GM12892 (cell line): ENCODE results near the gene DHX16.
A peak's percentile ranks its signal among the peaks of the same experiment; 100 is the strongest.
"Not testable (repeated sequence)": the region's sequence is repeated elsewhere in the genome, so short reads cannot be mapped to it uniquely, and the experiment has no call there.

Experiments used
- DNase-seq: peaks from one replicate; pipeline ENCODE4 v3.0.0; 2011; ENCODE audit not compliant: insufficient read length
- FAIRE-seq: peaks from 2 replicates; lab custom pipeline; 2011; peaks lifted over from hg19 to GRCh38; lab: Jason Lieb, UNC
- POLR2A ChIP-seq: IDR thresholded peaks from 2 replicates; pipeline ENCODE4 v1.6.1; 2011; ENCODE audit warnings: low read depth, low read length, control low read depth
- POLR2AphosphoS5 ChIP-seq: IDR thresholded peaks from 2 replicates; pipeline ENCODE4 v1.6.1; 2011; ENCODE audit warnings: low read depth, low read length, control low read depth
- TAF1 ChIP-seq: IDR thresholded peaks from 2 replicates; pipeline ENCODE4 v1.6.1; 2011; ENCODE audit warnings: low read depth, mild to moderate bottlenecking, control low read depth, low read length, borderline replicate concordance

Gene DHX16

GRCh38 chr6:30670760-30671527 lies 1.9 kb downstream of the DHX16 start:
- FAIRE-seq (no peak), DNase-seq (no peak)

DNA sequence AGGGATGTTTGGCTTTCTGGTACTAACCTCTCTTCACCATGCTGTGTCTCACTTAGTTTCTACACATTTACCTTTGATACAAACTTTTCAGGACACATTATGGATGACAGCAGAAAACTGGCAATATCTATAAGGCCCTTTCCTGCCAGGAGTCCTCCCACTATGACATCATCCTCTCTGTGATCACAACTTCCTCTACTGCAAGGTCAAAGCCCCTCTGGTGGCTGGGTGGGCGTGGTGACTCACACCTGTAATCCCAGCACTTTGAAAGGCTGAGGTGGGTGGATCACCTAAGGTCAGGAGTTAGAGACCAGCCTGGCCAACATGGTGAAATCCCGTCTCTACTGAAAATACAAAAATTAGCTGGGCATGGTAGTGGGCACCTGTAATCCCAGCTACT lies 6.5 kb downstream of the DHX16 start:
- not testable (repeated sequence) for FAIRE-seq, DNase-seq

More at GRCh38 chr6:30670760-30671527, 1.9 kb downstream of the DHX16 start:
- no peak for TF ChIP-seq POLR2A
- TF ChIP-seq TAF1 = no peak
- no peak for TF ChIP-seq POLR2AphosphoS5

GRCh38 chr6:30664994-30665767 lies 7.6 kb downstream of the DHX16 start:
- FAIRE-seq = no peak
- no peak for DNase-seq
- no peak for TF ChIP-seq TAF1
- no peak for TF ChIP-seq POLR2A
- TF ChIP-seq POLR2AphosphoS5 = no peak

- not testable (repeated sequence) for FAIRE-seq, DNase-seq
Measured at GRCh38 chr6:30657922-30658321, 14.9 kb downstream of the DHX16 start.

- FAIRE-seq (no peak), DNase-seq (no peak)
- no peak for TF ChIP-seq POLR2AphosphoS5
- TF ChIP-seq POLR2A = no peak
- no peak for TF ChIP-seq TAF1
Measured at GRCh38 chr6:30657454-30657853, 15.4 kb downstream of the DHX16 start.

GRCh38 chr6:30656513-30656912 lies 16.3 kb downstream of the DHX16 start:
- TF ChIP-seq POLR2A = no peak
- no peak for TF ChIP-seq TAF1
- no peak for TF ChIP-seq POLR2AphosphoS5
- DNase-seq = no peak
- no peak for FAIRE-seq

DNA sequence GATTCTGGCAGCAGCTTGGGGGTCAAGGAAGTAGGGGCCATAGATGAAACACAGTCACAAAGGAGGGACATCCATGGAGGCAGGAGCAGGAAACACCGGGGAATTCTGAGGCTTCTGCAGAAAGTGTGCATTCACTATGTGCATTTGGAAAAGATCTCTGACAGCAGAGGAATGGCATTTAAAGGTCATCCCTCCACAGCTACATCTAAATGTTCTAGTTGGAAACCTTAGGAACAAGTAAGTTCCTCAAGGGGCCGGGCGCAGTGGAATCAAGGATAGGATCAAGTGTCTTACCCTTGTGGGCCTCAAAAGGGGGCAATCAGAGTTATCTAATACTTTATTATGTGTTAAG lies 17.1 kb downstream of the DHX16 start:
- TF ChIP-seq TAF1 = no peak
- no peak for TF ChIP-seq POLR2AphosphoS5
- no peak for TF ChIP-seq POLR2A
- FAIRE-seq (no peak), DNase-seq (no peak)

DNA sequence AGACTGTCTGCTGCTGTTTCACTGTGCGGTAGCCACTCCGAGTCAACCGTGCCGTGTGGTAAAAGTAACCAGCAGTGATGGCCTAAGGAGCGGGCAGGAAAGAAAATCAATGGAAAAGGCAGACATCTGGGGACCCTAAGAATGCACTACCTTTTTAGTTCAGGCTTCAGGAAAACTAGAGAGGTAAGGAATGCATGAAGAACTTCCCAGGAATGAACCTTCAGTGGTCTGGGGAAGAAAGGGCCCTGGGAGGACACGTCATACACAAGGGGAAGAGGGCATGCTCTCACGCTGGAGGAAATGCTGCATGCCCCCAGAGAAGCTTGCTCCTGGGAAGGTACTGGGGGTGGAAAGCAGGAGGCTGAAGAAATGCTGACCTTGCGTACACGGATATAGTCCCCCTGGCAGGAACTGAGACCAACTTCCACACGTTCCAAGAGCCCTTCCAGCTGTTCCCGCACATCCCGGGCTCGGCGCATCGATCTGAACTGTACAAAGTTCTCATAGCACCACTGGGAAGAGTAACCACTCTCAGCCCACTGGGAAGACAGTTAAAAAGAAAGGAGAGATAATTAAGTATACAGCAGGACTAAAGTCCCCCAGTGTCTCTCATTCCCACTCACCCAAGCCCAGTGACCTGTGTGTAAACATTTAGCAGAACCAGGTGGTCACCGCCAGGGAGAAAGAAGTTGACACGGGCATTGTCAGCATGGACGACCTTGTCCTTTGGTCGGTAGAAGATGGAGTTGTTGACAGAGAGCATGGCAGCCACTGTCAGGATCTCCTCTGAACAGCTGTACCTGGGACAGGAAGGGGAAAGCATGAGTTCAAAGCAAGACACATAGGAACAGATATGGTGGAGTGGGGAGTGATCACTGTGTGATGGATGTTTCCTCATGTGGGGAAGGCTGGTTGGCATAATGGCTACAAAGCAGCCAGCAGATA lies 17.7 kb downstream of the DHX16 start:
- DNase-seq (no peak), FAIRE-seq (no peak)
- TF ChIP-seq POLR2A (no peak), TAF1 (no peak), POLR2AphosphoS5 (no peak)

- FAIRE-seq (no peak), DNase-seq (no peak)
- TF ChIP-seq POLR2A = no peak
- TF ChIP-seq TAF1 = no peak
- no peak for TF ChIP-seq POLR2AphosphoS5
Measured at GRCh38 chr6:30651143-30651542, 21.7 kb downstream of the DHX16 start.

DNA sequence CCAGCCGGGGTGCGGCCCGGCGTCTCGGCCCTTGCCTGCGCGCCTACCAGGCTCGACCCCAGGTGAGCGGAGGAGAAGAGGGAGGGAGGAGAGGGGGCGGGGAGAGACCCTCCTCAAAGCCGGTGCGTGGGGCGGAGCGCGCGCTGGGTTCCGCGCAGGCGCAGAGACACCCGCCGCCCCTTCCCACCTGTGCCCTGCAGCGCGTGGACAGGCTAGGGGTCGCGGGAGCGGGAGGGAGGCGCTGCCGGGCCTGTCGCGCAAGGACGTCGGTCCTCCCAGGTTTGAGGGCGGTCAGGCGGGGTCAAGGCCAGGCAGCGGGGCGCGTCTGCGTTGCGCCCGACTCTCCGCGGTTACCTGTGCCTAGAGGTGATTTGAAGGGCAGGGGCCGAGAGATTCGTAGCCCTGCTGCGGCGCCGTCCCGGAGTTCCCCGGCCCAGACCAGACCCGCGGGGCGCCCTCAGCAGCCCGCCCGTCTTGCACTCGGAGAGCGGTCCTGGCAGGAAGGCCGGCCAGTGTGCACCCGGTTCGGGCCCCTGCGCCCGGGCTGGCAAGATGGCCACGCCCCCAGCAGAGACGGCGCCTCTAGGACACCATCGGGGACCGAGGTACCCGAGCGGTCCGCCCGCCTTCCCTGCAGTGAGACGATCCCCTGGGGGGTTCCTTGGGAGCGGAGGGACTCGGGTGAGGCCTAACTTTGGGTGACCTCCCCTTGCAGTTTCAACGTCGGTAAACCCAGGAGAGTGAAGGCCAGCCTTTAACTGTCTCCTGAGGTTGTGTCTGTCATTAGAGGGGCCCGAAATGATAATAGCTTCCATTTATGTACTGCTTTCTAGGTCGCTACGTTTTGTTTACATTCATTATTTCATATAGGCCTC lies 25.3 kb downstream of the DHX16 start:
- DNase-seq = peak; percentile 88
- peak; percentile 68 for FAIRE-seq
- TF ChIP-seq POLR2A = peak; percentile 72
- TF ChIP-seq POLR2AphosphoS5 = 0 out of 2 replicates have a peak, but pooled peaks have one; percentile 34
- TF ChIP-seq TAF1 = peak; percentile 50; the same call in 1 of the 2 replicates
